HG02840 (cell line): Measurements from ENCODE around the gene SLC35F2.
"Not testable (repeated sequence)": the region's sequence is repeated elsewhere in the genome, so short reads cannot be mapped to it uniquely, and the experiment has no call there.

Experiments
- ATAC-seq: cut with Tn5 transposase; IDR thresholded peaks from one replicate; pipeline ENCODE4 v1.9.1; 2021; ENCODE audit warnings: mild to moderate bottlenecking, moderate library complexity, moderate number of reproducible peaks; ENCODE audit not compliant: unreplicated experiment, low FRiP score

SLC35F2 gene

DNA sequence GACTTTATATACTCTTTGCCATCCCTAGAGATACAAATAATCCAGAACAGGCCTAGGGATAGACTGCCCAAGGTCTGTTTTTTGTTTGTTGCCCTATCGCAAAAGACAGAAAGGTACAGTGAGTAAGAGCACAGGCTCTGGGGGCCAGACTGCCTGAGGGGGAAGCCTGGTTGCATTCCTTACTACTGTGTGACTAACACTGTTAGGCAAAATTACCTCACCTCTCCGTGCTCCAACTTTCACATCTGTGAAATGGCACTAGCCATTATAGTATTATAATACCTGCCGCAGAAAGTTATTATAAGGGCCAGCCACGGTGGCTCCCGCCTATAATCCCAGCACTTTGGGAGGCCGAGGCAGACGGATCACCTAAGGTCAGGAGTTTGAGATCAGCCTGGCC, 14.5 kb downstream of the SLC35F2 start:
- ATAC-seq, result no peak

DNA sequence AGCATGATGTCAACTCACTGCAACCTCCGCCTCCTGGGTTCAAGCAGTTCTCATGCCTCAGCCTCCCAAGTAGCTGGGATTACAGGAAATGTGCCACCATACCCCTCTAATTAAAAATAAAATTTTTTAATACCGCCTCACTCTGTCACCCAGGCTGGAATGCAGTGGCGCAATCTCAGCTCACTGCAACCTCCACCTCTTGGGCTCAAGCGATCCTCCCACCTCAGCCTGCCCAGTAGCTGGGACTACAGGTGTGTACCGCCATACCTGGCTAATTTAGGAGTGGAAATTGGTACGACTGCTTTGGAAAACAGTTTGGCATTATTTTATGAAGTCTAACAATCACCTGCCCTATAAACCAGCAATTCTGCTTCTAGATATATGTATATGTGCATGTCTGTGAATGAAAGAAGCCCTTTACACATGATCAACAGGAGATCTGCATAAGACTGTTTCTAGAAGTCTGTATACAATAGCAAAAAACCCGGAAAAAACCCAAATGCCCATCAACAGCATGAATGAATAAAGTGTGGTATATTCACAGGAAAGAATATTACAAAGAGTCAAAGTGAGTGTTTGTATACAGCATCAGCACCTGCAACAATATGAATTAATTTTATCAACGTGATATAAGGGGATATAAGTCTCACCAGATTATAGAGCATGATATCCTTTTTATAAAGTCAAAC, 16.0 kb downstream of the SLC35F2 start:
- ATAC-seq, result no peak

GRCh38 chr11:107840129-107840484, 18.5 kb downstream of the SLC35F2 start:
- ATAC-seq, result peak; percentile 7

GRCh38 chr11:107836851-107837250, 21.7 kb downstream of the SLC35F2 start:
- no peak for ATAC-seq

DNA sequence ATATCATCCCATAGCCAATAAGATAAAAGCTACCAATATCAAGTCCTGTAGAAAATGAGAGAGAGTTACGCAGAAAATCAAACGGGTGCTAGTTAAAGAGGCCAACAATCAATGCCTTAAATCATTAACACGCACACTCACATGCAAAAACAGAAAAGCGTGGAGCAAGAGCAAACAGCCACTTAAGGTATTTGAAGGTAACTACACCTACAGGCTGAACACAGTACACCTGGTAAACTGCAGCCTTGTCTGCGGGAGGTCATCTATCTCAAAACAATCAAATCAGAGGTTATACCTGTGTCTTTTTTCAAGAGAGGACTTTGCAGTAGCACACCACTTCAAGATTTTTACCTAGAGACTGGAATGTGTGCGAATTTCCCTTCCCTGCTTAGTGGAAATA, 23.6 kb downstream of the SLC35F2 start:
- no peak for ATAC-seq

GRCh38 chr11:107833926-107834325, 24.7 kb downstream of the SLC35F2 start:
- ATAC-seq, result not testable (repeated sequence)

GRCh38 chr11:107830915-107831540, 27.6 kb downstream of the SLC35F2 start:
- ATAC-seq, result no peak

DNA sequence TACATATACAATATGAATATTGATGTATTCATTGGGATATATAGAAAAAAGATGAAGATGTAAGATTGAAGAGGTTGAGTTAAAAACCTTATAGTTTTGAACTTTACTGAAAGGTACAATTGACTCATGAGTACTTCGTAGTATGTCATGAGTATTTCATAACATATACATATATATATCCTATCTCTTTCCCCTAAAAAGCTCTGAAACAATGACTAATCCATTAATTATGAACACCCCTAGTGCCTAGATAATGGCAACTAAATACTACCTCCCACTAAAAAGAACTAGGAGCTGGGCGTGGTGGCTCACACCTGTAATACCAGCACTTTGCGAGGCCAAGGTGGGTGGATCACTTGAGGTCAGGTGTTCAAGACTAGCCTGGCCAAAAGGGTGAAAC, 31.5 kb downstream of the SLC35F2 start:
- ATAC-seq, result no peak

DNA sequence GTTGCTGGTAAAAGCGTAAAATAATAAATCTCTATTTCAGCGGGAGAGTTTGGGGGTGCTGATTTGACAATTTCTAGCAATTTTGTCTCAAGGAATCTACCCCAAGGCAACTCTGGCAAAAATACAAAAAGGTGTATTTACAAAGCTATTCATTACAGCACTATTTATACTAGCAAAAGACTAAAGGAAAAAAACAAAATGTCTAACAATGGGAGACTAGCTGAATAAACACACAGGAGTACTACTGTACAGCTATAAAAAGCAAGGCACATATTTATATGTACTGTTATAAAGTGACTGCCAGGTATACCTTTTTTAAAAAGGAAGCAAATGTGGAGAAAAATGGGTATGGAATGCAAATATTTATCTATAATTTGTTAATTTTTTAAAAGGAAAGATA, 32.7 kb downstream of the SLC35F2 start:
- ATAC-seq, result no peak

DNA sequence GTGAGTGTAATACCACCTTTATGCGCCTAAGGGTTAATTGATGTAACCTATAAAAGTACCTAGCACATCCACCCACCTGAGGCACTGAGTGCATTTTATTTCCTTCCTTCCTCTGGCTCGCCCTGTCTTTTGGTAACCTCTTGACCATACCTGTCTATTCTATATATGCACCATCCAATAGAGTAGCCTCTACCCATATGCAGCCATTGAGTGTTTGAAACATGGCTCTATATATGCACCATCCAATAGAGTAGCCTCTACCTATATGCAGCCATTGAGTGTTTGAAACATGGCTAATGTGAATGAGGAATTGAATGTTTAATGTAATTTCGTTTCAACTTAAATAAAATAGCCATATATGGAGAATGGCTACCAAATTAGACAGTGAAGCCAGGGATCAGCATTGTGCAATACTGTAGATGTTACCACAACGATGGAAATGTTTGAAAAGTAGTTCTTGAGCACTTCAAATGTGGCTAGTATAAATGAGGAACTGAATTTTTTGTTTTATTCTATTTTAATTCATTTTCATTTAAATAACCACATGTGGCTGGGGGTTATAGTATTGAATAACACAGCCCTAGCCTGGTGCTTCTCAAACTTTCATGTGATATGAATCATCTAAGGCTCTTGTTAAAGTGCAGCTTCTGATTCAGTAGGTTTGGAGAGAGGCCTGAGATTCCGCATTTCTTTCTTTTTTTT, 33.8 kb downstream of the SLC35F2 start:
- ATAC-seq, result no peak

DNA sequence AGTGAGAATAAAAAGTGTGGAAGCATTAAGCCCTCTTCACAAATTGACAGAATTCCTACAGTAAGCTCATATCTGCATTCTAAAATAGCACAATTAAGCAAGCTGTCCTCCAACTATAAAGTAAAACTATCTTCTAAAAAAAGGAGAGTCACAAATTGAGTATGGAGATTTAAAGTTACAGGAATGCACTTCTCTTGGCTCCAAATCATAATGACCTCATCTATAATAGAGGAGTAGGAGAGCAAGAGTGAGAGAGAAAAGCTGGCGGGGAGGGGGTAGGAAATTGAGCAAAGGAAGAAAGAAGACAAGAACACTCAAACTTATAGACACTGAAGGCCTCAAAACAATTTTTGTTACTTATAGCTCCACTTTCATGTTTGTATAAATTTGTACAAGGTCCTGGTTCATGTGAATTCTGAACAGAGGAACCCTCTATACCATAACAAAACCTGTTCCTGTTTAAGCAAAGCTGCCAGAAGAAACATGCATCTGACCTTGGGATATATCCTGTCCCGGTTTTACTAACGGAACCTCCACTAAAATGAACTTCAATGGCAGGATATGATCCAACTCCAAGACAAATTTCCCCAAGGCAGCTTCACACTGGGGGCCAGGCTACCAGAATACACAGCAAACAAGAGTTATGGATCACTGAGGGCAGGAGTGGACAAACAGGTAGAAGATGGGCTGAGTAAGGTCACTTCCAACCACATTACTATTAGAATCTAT, 37.2 kb downstream of the SLC35F2 start:
- no peak for ATAC-seq

GRCh38 chr11:107819361-107820014, 39.1 kb downstream of the SLC35F2 start:
- ATAC-seq, result no peak

DNA sequence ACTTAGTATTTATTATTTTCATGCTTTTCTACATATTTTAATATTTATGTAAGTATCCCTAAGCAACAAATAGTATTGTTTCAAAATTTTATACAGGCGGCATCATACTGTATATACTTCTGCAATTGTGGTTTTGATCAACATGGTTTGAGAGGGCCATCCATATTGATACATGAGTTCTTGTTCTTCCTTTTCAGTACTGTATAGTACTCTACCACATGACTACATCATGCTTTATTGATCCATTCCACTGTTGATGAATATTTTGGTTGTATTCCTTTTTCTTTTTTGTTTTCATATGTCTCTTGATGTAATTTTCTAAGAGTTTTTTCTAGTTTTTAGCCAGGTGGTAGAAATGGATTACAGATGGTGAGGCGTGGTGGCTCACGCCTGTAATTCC, 40.1 kb downstream of the SLC35F2 start:
- no peak for ATAC-seq

GRCh38 chr11:107816028-107816427, 42.6 kb downstream of the SLC35F2 start:
- ATAC-seq, result no peak

DNA sequence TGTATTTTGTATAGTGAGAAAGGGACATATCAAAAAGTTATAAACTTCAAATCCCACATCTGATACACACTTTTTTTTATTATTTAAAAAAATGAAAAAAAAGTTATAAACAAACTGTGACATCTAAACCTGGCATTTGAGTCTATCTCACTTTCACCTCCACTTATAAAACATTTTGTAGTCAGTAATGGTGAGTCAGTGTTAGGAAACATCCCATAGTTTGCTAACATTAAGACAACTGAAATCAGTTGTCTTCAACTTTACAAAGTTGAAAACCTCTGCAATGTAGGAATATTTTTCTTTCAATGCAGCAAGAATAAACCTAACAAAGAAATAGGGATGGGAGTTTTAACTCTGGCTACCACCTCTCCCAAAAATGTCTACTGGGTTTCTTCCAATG, 47.7 kb downstream of the SLC35F2 start:
- ATAC-seq, result no peak

- ATAC-seq, result no peak
These were observed 50.1 kb downstream of the SLC35F2 start for GRCh38 chr11:107808521-107808920.

GRCh38 chr11:107804971-107805370, 53.6 kb downstream of the SLC35F2 start:
- no peak for ATAC-seq

DNA sequence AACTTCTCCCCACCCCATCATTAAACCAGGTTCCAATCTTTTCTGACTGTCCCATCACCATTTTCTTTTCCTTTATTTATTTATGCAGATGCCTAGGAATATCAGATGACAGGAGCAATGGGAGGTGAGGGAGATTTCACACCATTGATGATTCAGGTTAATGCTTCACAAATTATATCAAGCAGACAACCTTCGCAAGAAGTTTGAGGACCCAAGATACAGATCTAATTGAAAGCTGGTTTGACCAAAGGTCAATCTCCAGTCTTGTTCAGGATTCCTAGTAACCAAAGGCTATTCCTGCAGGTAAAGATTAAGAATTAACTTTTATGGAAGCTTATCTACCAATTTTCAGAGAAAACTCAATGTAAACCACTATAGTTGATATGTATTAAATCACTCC, 54.4 kb downstream of the SLC35F2 start:
- ATAC-seq, result no peak

- no peak for ATAC-seq
These were observed 56.9 kb downstream of the SLC35F2 start for GRCh38 chr11:107801641-107802040.

DNA sequence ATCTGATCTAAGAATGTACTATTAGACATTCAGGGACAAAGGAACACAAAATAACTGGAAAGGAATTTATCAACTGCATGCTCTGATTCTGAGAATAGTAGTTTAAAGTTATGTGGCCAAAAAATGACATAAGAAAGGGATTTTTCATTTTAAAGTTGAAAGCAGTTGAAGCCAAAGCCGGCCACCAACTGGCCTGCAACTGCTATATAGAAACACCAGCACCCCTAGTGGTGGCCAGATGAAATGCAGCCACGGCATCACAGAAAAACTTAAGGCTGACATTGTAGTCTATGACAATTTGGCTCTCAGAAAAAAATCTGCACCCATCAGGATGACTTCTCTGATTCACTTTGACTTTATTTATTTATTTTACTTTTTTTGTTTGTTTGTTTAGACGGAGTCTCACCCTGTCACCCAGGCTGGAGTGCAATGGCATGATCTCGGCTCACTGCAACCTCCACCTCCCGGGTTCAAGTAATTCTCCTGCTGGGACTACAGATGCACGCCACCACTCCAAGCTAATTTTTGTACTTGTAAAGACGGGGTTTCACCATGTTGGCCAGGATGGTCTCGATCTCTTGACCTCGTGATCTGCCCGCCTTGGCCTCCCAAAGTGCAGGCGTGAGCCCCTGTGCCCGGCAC, 59.2 kb downstream of the SLC35F2 start:
- no peak for ATAC-seq
